ENCODE data around the gene TNKS1BP1.

Gene TNKS1BP1

DNA sequence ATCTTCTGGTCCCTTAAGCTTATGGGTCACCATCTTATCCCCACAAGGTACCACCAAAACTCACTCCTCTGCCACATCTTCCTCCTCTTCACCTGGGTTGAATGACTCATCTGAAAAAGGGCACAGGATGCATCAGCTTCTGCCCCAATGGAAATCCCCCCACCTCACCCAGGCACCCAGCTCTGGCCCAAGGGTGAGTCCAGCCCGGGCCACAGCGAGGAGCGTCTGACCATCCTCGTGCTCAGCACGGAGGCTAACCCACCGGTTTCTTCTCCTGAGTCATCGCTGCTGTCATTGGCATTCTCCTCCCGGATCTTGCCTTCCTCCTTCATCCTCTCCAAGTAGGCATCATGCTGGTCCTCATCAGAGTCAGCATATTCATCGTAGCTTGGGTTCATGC, 5.3 kb upstream of the TNKS1BP1 start:
- DNase-seq = no peak

DNA sequence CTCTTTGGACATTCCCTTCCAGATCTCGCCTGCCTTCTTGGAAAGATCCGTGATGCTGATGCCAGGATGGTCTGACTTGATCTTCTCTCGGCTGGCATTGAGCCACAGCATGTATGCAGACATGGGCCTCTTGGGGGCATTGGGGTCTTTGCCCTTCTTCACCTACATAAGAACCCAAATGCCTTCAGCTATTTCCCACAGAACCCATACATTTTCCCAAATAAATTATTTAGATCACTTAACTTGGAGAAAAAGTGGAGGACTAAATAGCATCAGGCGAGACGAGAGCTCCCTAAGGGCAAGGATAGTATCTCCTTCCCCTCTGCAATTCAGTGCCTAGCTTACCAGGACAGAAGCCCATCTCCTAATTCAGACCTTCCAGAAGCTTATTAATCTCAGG, 3.0 kb upstream of the TNKS1BP1 start:
- DNase-seq = no peak

DNA sequence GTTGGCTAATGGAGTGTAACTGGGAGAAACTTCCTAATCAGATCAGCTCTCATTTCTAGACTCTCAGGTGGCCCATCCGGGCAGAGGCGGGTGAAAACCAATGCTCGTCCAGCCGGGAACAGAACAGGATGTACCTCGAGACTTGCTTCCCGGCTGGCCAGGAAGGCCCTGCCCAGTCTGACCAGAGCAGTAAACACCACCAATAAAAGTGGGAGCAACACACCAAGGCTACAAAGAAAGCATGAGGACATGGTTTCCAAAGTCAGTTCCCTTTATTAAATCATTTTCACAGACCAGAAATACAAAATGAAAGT, 940 bp upstream of the TNKS1BP1 start:
- no peak for DNase-seq

DNA sequence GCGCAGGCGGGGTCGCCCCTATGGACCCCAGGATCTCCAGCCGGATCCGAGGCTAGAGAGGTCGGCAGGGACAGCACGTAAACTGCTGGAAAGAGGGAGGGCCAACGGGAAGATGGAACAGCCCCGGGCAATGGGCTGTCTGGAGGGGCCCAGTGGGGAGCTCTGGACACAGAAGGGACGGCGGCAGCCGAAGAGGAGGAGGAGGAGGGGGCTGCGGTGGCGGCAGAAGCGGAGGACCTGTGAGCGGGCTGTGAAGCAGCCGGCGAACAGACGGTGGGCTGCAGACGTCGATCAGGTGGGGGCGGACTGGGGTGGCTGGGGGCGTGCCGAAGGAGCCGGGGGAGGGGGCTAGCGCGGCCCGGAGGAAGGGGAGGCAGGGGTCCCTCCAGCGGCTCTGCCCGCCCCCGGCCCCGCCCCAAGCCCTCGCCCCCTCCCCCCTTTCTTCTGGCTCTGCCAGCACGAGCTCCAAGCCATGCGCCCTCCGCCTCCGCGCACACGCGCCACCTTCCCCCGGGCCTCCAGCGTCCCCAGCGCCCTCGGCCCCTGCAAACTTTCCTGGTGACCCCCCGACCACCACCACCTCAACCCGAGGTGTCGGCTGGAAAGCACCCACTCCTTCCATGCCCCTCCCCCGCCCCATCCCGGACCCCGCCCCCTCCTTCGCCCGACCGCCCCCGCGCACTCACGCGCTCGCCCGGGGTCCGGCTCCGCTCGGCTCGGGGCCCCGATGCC, 432 bp downstream of the TNKS1BP1 start:
- DNase-seq = no peak

DNA sequence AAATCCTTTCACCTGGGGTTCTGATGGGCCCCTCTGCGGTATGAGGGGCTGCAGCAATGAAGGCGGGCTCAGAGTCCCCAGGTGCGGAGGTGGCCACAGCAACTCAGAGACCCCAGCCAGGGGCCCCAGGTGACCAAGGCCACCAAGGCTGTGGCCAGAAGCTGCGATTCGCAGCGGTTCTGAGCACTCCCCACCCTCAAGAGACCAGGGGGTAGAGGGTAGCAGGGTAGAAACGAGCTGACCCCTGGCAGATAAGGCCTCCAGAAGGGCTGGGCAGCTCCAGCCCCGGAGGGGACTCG, 948 bp downstream of the TNKS1BP1 start:
- no peak for DNase-seq

DNA sequence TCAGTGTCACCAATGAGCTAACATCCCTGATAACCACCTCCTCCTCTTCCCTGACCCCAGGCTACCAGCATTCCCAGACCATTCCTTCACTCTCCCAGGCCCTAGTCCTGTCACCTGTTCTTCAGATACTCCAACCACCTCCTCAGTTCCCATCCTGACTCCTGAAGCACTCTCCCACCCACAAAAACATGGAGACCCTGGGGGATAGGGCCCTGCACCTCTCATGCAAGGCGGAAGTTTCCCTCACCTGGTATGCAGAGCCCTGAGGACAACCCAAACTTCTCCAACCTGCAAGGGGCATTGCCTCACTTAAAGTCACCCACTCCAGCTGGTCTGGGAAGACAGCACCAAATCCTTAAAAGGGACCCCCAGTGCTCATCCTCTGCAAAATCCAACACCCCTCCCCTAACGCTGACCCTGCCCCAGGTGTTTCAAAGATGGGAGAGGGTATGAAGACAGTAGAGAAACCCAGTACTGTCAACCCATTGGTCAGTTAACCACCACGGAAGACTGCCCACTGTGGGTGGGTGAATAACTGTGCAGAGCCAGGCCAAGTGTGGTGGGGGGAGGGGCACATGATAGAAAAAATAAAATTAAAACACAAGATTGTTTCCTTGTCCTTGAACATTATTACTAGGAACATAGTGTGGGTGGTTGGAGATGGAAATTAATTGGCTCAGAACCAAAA, 1.4 kb downstream of the TNKS1BP1 start:
- no peak for DNase-seq

DNA sequence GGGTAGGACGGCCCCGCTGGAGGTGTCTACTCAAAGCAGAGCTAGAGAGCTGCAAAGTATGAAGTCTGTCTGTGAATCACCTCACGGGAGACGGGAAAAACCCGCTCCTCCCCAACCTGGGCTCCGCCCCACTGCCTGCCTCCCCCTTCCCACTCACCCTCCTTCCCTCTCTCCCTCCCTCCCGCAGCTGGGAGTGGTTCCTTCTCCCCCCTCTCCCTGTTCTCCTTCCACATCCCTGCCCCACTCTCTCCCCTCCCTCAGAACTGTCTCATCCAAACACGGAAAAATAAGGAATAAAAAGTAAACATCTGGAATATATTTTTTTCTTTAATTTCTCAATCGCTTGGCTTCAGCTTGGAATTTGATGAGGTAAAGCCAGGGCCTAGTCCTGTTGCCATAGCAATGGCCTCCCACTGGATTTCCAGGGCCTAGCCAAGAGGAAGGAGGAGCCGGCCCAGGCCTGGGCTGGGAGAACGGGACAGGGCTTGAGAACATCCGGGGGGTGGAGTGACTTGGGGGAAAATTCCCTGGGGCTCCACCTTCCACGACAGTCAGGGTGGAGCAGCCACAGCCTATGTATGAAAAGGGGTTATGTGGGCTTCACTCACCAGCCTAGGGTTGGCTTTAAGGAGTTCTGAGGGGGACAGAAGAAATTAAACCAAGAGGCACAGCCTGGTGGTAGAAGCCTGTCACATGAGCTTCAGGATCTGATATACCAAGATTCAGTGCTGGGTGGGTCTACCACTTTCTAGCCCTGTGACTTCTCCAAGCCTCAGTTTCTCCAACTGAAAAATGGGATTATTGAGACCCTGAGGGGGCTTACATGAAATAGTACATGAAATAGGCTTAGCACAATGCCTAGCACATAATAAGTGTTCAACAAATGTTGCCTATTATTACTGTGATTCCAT, 2.2 kb downstream of the TNKS1BP1 start:
- DNase-seq = no peak

DNA sequence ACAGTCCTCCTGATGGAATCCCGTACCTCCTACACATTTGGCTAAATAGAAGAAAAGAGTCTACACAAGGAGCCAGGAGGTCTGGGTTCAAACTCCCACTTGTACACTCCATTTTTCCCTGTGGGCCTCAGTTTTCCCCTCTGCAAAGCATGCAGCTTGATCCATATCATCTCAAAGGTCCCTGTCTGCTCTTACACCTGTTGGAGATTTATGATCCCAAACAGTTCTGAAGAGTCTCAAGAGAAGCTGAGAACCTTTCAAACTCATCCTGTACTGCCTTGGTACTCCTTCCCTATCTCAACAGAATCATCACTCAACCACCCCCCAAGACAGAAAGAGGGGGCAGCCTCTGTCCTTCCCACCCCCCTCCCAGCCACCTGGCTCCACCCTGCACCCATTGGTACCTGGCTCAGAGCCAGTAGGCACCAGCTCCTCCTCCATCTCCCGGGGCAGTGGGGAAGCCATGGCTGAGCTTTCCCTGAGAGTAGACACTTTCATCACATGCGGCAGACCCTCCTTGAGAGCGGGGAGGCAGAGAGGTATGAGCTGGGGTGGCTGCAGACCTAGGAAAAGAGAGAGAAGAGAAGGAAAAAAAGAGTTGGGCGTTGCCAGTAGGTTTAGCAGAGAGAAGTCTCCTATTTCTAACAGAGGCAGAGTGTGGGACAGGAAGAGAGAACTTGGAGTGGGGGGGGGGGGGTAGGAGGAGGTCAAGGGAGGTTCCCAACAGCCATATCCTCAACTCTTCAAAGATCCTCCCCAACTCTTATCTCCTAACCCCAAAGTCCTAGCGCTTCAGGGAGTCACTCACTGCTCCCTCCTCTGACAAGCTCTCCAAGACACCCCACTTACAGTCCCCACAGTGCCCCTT, 3.1 kb downstream of the TNKS1BP1 start:
- DNase-seq = no peak

DNA sequence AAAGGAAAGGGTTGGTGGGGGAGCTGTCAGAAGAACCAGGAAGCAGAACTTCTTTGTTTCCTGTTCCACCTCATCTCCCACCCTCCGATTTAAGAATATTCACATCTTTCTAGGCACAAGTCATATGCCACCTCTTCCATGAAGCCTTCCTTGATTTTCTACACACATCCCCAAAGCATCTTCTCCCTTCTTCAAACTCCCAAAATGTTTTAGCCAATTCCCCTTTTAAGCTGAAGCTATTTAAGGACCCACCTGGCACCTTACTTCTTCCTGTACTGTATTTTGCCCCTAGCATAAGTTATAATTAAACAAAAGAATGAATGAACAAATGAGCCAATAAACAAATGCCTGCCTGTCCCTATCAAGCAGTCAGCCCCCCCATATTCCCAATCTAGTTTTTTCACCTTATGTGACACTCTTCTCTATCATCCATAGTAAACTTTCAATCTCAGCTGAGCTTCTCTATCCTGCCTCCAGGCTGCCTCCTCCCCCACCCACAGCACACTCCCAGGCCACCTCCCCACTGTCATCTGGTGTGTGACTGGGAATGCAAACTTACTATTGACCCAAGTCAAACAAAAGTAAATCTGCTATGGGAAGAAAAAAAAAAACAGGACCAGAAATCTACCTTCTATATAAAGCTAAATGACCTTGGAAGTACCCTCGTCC, 3.9 kb downstream of the TNKS1BP1 start:
- no peak for DNase-seq

DNA sequence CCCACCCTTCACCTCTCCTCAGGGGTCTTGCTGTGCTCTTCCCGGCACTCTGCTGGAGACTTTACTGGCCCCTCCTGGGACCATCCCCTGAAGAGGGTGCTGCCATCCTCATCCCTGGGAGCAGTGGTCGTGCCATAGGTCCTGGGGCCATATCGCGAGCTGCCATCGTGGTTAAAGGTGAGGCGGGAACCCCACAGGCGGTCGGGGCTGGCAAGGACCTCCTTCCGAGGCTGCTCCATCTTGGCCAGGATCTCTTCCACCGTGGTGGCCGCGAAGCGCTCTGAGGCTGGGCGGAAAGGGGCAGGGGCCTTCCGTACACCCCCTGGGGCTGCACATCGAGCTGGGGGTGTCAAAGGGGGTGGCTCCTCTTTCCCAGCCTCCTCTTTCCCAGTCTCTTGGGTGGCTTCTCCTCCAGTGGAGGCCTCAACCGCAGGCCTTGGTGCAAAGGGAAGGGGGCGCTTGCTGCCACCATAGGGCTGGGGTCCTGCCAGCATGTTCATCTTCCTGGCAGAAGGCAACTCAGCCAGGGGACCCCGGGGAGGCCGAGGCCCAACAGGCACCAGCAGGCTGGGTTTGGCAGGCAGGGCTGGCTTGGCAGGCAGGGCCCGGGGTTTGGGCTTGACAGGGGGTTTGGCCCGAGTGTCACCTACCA, 4.6 kb downstream of the TNKS1BP1 start:
- DNase-seq = no peak

DNA sequence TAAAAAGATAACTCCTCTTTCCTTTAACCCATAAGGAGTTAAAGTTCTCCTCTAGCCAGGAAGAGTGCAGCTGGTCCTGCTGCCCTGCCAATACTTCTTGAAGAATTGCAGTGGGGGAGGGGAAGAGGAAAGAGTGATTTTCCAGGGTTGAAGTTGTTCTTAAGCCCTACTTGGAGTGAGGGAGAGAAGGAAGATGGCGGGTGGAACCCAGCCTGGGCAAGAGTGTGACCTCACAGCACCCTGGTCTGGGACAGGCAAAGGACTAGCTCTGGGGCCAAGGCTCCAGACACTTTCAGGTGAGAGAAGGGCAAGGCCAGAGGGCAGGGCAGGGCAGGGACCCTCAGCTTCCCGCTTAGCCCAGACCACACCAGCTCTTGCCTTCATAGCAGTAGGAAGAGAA, 6.6 kb downstream of the TNKS1BP1 start:
- DNase-seq = no peak

DNA sequence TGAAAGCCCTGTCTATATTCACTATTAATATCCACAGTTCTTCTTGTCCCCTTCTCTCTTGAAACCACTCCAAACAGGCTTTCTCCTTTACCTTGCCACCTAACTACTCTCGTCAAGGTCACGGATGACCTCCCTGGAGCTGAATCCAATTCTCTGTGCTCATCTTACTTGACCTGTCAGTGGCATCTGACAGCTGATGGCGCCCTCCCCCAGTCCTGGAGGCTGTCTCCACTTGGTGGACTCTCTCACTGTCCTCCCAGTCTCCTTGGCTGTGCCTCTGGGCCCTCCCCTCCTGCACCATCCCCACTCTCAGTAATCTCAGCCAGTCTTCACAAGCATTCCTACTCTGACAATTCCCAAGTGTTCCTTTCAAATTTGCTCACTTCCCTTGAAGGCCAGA, 8.7 kb downstream of the TNKS1BP1 start:
- no peak for DNase-seq

DNA sequence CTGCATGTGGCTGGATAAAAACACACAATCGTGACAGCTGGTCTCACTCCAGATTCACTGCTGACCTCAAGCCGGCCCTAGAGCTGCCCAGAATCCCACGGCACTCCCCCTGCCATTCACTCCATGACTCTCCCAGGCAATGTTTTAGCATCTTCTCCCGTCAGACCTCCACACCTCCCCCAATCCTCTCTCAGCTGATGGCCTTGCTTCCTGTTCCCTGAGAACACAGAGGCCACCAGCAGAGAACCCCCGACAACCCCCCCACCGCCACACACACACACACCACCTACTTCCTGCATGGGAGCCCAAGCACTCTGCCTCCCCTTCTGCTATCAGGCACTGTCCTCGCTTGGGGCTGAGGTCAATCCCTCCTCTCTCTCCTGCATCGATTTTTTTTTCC, 9.3 kb downstream of the TNKS1BP1 start:
- no peak for DNase-seq

DNA sequence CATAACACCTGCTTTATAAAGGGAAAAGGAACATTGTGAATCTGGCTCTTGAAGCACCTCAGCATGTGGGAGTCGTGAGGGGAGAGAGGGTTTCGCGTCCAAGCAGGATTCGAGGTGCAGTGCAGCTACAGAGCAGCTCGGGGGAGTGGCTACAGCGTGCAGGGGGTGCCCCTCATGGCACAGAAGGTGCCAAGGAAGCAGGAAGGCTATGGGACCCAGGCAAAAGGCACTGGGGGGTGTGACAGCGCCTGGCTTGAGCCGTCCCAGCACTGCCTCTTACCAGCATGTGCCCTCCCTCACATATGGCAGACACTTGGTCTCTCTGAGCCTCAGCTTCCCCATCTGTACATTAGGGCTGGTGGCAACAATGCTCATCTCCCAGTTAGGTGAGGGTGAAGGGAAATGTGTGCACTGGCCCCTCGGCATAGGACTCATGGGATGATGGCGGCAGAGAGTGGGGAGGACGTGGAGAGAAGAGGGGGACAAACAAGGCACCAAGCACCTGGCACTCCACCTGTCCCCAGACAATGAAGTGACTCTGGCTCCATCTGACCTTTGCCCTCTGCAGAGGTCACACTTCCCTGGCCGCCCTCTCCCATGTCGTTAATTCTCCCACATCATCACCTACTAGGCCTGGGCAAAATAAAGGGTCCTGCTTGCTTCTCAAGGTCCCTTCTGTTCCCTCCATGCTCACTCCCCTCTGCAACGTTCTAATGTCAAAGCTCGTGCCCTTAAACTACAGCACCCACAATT, 10.4 kb downstream of the TNKS1BP1 start:
- DNase-seq = no peak

DNA sequence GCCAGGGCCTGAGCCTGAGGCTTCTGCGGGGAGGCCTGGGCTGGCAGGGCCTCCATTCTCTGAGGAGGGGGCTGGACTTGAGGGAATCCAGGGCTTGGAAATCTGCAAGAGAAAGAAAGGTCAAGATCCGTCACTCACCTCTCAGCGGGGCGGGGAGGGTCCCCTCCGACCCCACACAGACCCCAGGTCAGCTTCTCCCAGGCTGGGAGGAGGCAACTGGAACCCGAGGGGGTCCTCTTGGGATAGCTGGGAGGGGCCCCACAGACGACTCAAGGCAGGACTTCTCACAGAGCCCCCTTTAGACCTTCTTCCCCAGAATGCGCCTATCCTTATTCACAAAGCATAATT, 11.0 kb downstream of the TNKS1BP1 start:
- no peak for DNase-seq

DNA sequence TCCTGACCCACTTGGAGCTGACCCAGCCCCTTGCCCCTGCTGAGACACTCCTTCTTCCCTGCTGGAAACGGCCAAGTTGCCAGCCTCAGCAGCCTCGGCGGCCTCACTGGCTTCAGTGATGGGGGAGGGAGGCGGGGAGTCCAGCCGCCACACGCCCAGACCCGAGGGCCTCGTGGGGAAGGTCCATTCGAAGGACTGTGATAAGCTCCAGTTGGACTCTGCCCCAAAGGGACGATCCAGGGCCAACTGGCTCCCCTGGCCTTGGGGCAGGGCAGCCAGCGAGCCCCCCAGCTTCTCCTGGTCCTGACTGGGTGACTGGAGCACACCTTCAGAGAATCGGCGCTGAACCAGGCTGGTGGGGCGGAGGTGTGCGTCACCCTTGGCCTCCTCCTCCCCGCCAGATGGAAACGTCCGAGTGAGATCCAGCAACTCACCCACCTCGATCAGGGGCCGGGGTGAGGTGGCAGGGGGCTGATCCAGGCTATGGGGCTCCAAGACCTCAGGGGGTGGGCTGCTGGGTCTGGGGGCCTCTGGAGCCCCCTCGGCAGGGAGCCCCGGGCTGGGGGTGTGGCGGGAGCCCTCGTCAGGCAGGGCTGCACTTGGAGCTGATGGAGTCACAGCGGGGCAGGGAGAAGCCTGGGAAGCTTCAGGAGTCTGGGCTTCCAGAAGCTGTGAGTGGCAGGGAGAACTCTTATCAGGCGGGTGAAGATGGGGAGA, 11.5 kb downstream of the TNKS1BP1 start:
- DNase-seq = no peak

DNA sequence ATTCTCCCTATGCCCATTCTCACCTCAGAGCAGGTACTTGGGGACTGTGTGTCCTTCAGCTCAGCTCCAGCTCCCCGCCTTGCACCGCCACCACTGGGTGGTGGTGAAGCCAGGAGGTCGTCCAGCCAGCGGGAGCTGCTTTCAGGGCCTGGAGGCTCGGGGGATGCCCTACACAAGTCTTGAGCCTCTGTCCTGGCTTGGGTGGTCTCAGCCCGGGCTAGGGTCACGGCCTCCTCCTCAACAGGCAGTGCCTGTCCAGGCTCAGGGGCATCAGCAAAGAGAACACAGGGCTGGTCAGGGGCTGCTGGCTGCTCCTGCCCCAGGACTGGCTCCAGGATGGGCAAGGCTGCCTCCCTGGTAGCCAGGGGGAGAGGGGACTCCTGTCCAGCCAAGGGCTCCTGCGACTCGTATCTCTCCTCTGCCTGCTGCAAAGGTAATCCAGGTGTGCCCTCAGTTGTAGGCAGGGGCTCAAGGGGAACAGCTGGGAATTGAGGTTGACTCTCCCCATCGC, 12.2 kb downstream of the TNKS1BP1 start:
- DNase-seq = no peak

DNA sequence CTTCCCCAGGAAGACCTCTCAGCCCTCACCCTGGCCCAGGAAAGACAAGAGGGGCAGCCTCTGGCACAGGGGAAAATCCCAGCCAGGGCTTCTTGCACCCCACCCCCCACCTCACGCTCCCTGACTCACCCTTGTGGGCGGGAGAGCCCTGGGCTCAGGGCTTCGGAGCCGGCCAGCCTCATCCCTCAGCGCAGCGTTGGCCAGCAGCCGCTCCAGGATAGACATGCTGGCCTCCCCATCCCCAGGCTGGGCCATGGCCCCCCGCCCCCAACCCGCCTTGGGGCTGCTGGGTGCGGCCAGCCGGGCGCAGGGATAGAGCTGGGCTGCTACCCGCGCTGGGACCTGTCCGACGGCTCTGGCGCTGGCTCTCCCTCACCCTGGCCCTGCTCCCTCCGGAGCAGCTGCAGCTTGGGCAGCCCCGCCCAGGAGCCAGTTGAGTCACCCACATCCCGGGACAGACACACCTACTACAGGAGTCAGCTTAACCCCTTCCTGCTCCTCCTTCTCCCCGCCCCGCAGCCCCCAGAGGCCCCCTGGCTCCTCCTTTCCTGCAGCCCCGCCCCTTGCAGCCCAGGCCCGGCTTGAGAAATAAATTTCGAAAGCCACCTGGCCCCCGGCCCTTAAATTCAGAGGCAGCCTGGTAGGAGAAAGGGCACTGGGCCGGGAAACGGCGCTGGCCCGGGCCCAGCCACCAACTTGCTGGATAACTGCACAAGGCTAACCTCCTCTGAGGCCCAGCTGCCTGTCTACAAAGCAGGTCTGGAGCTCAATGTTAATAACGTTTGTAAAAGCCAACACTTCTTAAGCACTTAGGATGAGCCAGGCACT, 13.4 kb downstream of the TNKS1BP1 start:
- no peak for DNase-seq

DNA sequence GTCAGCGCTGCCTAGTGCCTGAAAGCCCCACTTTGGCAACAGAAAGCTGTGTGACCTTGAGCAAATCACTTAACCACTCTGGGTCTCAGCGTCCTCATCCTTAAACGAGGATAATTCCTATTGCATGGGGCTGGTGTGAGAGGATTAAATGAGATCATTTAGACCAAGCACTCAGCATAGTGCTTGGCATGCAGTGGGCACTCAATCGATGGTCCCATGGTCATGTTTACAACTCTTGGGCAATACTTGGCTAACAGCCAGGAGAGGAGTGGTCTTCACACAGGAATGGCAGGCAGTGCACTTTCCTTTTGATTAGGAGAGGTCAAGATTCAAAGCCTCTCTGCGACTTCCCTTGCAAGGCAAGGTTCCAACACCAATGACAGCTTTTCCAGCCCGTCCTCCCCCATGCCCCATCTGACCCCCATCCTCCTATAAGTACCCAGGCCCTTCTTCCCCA, 14.1 kb downstream of the TNKS1BP1 start:
- no peak for DNase-seq

Data from NCI-H2081 treated with DMSO at 0.1 percent for 48 hours (cell line).